Liver (tissue), 3 donors: Measurements from ENCODE around the gene CEP250.

Source experiments
- FOXA1 ChIP-seq: IDR thresholded peaks from 2 replicates; pipeline ENCODE4 v1.6.1; 2016; ENCODE audit warnings: antibody characterized with exemption
- JUND ChIP-seq, 2 donors: IDR thresholded peaks; 2 replicates each; pipeline ENCODE4 v1.6.1; 2016; ENCODE audit warnings: antibody characterized with exemption in 2 of 2
- NR2F2 ChIP-seq: IDR thresholded peaks from 2 replicates; pipeline ENCODE4 v1.6.1; 2016; ENCODE audit warnings: antibody characterized with exemption
- SP1 ChIP-seq: IDR thresholded peaks from 2 replicates; pipeline ENCODE4 v1.6.1; 2018; ENCODE audit warnings: antibody characterized with exemption, mild to moderate bottlenecking
- TAF1 ChIP-seq: conservative IDR thresholded peaks from 2 replicates; pipeline ENCODE4 v1.6.1; 2016; ENCODE audit warnings: antibody characterized with exemption, mild to moderate bottlenecking
- TF ChIP-seq, protein P1 (sequence below): fragments of 150-350 bp; IDR thresholded peaks from 2 replicates; pipeline ENCODE4 v1.5.1; 2017; ENCODE audit warnings: improper control_type of control experiment, low read depth, low read length; ENCODE audit not compliant: missing input control
- TF ChIP-seq, protein P2 (sequence below): IDR thresholded peaks from 2 replicates; pipeline ENCODE4 v1.6.1; 2016; ENCODE audit warnings: antibody characterized with exemption
- TF ChIP-seq, protein P3 (sequence below): IDR thresholded peaks from 2 replicates; pipeline ENCODE4 v1.6.1; 2016; ENCODE audit warnings: antibody characterized with exemption
- donor health status: healthy.
- donor health status: healthy.

DNA sequence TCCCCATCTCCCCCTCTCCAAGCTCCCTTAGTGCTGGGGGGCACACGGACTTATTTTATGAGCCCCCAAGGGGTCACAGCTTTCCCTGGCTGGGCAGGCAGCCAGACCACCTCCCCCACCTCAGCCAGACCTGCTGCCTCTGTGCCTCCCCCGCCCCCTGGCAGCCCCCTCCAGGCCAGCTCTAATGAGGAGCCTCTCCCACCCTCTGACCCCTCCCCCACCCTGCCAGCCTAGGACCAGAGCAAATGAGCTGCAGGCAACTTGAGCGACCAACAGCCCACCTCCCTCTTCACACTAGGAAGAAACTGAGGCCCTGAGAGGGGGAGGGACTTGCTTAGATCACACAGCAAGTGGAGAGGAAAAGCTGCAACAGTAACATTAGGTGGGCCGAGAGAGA lies 19.2 kb upstream of the CEP250 start:
- TF ChIP-seq, protein P1, sequence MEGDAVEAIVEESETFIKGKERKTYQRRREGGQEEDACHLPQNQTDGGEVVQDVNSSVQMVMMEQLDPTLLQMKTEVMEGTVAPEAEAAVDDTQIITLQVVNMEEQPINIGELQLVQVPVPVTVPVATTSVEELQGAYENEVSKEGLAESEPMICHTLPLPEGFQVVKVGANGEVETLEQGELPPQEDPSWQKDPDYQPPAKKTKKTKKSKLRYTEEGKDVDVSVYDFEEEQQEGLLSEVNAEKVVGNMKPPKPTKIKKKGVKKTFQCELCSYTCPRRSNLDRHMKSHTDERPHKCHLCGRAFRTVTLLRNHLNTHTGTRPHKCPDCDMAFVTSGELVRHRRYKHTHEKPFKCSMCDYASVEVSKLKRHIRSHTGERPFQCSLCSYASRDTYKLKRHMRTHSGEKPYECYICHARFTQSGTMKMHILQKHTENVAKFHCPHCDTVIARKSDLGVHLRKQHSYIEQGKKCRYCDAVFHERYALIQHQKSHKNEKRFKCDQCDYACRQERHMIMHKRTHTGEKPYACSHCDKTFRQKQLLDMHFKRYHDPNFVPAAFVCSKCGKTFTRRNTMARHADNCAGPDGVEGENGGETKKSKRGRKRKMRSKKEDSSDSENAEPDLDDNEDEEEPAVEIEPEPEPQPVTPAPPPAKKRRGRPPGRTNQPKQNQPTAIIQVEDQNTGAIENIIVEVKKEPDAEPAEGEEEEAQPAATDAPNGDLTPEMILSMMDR, result no peak
- TF ChIP-seq FOXA1 (no peak), TAF1 (no peak), NR2F2 (no peak), SP1 (no peak), JUND (IDR thresholded peaks at IDR 0.05) (no peak)
- TF ChIP-seq, protein P2, sequence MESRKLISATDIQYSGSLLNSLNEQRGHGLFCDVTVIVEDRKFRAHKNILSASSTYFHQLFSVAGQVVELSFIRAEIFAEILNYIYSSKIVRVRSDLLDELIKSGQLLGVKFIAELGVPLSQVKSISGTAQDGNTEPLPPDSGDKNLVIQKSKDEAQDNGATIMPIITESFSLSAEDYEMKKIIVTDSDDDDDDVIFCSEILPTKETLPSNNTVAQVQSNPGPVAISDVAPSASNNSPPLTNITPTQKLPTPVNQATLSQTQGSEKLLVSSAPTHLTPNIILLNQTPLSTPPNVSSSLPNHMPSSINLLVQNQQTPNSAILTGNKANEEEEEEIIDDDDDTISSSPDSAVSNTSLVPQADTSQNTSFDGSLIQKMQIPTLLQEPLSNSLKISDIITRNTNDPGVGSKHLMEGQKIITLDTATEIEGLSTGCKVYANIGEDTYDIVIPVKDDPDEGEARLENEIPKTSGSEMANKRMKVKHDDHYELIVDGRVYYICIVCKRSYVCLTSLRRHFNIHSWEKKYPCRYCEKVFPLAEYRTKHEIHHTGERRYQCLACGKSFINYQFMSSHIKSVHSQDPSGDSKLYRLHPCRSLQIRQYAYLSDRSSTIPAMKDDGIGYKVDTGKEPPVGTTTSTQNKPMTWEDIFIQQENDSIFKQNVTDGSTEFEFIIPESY, result no peak
- TF ChIP-seq, protein P3, sequence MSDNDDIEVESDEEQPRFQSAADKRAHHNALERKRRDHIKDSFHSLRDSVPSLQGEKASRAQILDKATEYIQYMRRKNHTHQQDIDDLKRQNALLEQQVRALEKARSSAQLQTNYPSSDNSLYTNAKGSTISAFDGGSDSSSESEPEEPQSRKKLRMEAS, result no peak
